ENCODE measurements around the gene MATCAP1. TPM values are rescaled to one million over a fixed set of nuclear protein-coding genes. Genes with fewer than 3 reads are reported as not detected.
A peak's percentile ranks its signal among the peaks of the same experiment; 100 is the strongest.

The MATCAP1 gene
- polyA plus RNA-seq, 1 donor (not counting 4 experiments of a cell fraction or from before 2014, with no cell fraction given): 13.3 TPM

DNA sequence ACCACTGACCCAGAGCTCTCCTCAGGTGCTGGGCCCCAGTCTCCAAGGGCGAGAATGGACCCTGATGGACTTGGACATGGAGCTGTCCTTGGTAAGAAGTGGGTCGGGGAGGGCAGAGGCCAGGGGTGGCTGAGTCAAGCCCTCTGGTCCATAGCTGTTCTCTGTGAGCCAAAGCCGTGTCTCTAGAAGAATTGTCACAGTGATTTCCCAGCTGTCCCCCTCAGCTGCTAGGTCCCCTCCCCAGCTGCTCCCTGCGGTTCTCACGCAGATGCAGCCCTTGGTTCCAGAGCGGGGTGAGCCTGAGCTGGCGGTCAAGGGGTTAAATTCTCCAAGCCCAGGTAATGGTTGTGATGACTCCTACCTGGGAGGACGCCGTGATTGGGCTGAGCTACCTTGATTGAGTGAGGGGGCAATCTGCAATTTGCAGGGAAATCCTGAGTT is 14.7 kb downstream of the MATCAP1 start:
- Histone ChIP-seq H3K36me3 (ENCODE audit: control insufficient read depth in 2 of 2, extremely low read depth in 1 of 2, insufficient read depth in 2 of 2, low read length in 2 of 2) (no peaks in the 10 kb centered on the region), H4K20me1 (ENCODE audit: control insufficient read depth, extremely low read depth, insufficient read depth, low read length) (no peaks in the 10 kb centered on the region), H3K9ac (ENCODE audit: control insufficient read depth, extremely low read depth, insufficient read depth, low read length) (no peak overlapping the region), H3K4me3 (ENCODE audit: control insufficient read depth in 2 of 3, extremely low read depth in 1 of 3, insufficient read depth in 2 of 3, low read depth in 1 of 3, low read length in 3 of 3) (no peak overlapping the region), H3K9me1 (ENCODE audit: control insufficient read depth, extremely low read depth, insufficient read depth, low read length) (no peaks in the 10 kb centered on the region), H2AFZ (ENCODE audit: control insufficient read depth, low read length) (no peak overlapping the region), H3K9me3 (ENCODE audit: control insufficient read depth, low read depth, low read length) (no peaks in the 10 kb centered on the region), H3K27me3 (ENCODE audit: control insufficient read depth, extremely low read depth, insufficient read depth, low read length) (no peaks in the 10 kb centered on the region), H3K4me1 (ENCODE audit: control insufficient read depth, extremely low read depth, insufficient read depth, low read length) (peaks cover 31% of the 10 kb centered on the region), H3K4me2 (ENCODE audit: control insufficient read depth, extremely low read depth, insufficient read depth, low read depth, low read length) (peak overlapping the region; percentile 77), H3K27ac (ENCODE audit: control insufficient read depth, insufficient read depth, low read length) (no peak overlapping the region), H3K79me2 (ENCODE audit: control insufficient read depth, insufficient read depth, low read length) (no peaks in the 10 kb centered on the region)
- DNase-seq (ENCODE audit: low read depth, low spot score) (no peak), FAIRE-seq (no peak)
- dilution Hi-C loops (cut with MboI; ENCODE audit: extremely low pct_ligation_motif_present, low sequenced_read_pairs): no loop called here
- no peak for TF ChIP-seq EZH2 (IDR thresholded peaks at IDR 0.05; ENCODE audit: low read length)
- TF ChIP-seq, protein P1, sequence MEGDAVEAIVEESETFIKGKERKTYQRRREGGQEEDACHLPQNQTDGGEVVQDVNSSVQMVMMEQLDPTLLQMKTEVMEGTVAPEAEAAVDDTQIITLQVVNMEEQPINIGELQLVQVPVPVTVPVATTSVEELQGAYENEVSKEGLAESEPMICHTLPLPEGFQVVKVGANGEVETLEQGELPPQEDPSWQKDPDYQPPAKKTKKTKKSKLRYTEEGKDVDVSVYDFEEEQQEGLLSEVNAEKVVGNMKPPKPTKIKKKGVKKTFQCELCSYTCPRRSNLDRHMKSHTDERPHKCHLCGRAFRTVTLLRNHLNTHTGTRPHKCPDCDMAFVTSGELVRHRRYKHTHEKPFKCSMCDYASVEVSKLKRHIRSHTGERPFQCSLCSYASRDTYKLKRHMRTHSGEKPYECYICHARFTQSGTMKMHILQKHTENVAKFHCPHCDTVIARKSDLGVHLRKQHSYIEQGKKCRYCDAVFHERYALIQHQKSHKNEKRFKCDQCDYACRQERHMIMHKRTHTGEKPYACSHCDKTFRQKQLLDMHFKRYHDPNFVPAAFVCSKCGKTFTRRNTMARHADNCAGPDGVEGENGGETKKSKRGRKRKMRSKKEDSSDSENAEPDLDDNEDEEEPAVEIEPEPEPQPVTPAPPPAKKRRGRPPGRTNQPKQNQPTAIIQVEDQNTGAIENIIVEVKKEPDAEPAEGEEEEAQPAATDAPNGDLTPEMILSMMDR (optimal IDR thresholded peaks at IDR 0.05 in 1 of 3, IDR thresholded peaks at IDR 0.05 in 1 of 3, conservative IDR thresholded peaks at IDR 0.05 in 1 of 3; ENCODE audit: extremely low read depth in 1 of 3, insufficient read depth in 2 of 3, low read length in 3 of 3): no peak

DNA sequence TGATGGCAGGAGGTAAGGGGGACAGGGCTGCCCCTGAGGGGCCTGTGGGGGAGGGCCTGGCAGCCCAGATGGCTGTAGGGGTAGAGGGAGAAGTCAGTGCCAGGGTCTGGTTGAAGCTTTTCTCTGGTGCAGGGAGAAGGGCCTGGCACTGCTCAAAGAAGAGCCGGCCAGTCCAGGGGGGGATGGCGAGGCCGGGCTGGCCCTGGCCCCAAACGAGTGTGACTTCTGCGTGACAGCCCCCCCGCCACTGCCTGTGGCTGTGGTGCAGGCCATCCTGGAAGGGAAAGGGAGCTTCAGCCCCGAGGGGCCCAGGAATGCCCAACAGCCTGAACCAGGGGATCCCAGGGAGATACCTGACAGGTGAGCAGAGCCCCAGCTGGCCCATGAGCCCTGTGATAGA is 16.2 kb downstream of the MATCAP1 start:
- TF ChIP-seq EZH2 (IDR thresholded peaks at IDR 0.05; ENCODE audit: low read length): no peak
- TF ChIP-seq, protein P1 (optimal IDR thresholded peaks at IDR 0.05 in 1 of 3, IDR thresholded peaks at IDR 0.05 in 1 of 3, conservative IDR thresholded peaks at IDR 0.05 in 1 of 3; ENCODE audit: extremely low read depth in 1 of 3, insufficient read depth in 2 of 3, low read length in 3 of 3): no peak
- dilution Hi-C loops (cut with MboI; ENCODE audit: extremely low pct_ligation_motif_present, low sequenced_read_pairs): no loop called here
- Histone ChIP-seq H3K4me1 (ENCODE audit: control insufficient read depth, extremely low read depth, insufficient read depth, low read length) (peaks cover 32% of the 10 kb centered on the region), H3K4me2 (ENCODE audit: control insufficient read depth, extremely low read depth, insufficient read depth, low read depth, low read length) (no peak overlapping the region), H3K4me3 (ENCODE audit: control insufficient read depth in 2 of 3, extremely low read depth in 1 of 3, insufficient read depth in 2 of 3, low read depth in 1 of 3, low read length in 3 of 3) (no peak overlapping the region), H3K36me3 (ENCODE audit: control insufficient read depth in 2 of 2, extremely low read depth in 1 of 2, insufficient read depth in 2 of 2, low read length in 2 of 2) (no peaks in the 10 kb centered on the region), H2AFZ (ENCODE audit: control insufficient read depth, low read length) (no peak overlapping the region), H3K9me1 (ENCODE audit: control insufficient read depth, extremely low read depth, insufficient read depth, low read length) (no peaks in the 10 kb centered on the region), H3K9ac (ENCODE audit: control insufficient read depth, extremely low read depth, insufficient read depth, low read length) (no peak overlapping the region), H3K79me2 (ENCODE audit: control insufficient read depth, insufficient read depth, low read length) (no peaks in the 10 kb centered on the region), H3K27ac (ENCODE audit: control insufficient read depth, insufficient read depth, low read length) (no peak overlapping the region), H3K27me3 (ENCODE audit: control insufficient read depth, extremely low read depth, insufficient read depth, low read length) (peaks cover 7% of the 10 kb centered on the region), H4K20me1 (ENCODE audit: control insufficient read depth, extremely low read depth, insufficient read depth, low read length) (no peaks in the 10 kb centered on the region), H3K9me3 (ENCODE audit: control insufficient read depth, low read depth, low read length) (no peaks in the 10 kb centered on the region)
- FAIRE-seq: no peak
- DNase-seq (ENCODE audit: low read depth, low spot score): no peak
